C1 segment of cervical spinal cord (tissue), 14 donors: ENCODE measurements around the gene AXIN1.

Source experiments
- DNase-seq, 14 donors: peaks; one replicate each; lab custom pipeline; 2025; lab: John Stamatoyannopoulos, UW

The AXIN1 gene

DNA sequence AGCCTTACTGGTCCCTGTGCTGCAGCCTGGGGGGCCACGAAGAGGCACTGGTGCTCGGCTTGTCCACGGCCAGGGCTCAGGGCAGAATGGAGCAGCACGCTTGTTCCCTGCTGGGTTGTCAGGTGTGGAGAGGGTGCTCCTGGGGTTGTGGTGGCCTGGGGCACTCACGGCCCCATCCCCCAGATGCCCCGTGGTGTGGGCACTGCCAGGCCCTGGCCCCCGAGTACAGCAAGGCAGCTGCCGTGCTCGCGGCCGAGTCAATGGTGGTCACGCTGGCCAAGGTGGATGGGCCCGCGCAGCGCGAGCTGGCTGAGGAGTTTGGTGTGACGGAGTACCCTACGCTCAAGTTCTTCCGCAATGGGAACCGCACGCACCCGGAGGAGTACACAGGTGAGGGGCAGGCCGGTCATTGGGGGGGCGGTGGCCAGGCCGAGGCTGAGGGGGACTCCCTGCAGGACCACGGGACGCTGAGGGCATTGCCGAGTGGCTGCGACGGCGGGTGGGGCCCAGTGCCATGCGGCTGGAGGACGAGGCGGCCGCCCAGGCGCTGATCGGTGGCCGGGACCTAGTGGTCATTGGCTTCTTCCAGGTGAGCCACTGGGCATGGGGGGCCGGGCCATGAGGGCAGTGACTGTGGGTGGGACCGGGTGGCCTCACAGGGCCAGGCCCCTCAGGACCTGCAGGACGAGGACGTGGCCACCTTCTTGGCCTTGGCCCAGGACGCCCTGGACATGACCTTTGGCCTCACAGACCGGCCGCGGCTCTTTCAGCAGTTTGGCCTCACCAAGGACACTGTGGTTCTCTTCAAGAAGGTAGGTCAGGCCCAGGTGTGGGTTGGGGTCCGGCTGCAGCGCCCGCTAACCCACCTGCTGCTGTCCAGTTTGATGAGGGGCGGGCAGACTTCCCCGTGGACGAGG lies 68.1 kb downstream of the AXIN1 start:
- DNase-seq, result no peak

- peak in 6 of 14 donors; percentile 3 to 44 (median 14) for DNase-seq
These were observed 69.3 kb downstream of the AXIN1 start, which contains the start of gene PDIA2 for GRCh38 chr16:283033-283805. TSS of gene PDIA2 (plus strand) at chr16:283164. CDS start at chr16:283170, 6 bp downstream.

GRCh38 chr16:282491-282890 lies 70.0 kb downstream of the AXIN1 start:
- no peak for DNase-seq

GRCh38 chr16:281660-282255 lies 70.8 kb downstream of the AXIN1 start:
- no peak for DNase-seq

DNA sequence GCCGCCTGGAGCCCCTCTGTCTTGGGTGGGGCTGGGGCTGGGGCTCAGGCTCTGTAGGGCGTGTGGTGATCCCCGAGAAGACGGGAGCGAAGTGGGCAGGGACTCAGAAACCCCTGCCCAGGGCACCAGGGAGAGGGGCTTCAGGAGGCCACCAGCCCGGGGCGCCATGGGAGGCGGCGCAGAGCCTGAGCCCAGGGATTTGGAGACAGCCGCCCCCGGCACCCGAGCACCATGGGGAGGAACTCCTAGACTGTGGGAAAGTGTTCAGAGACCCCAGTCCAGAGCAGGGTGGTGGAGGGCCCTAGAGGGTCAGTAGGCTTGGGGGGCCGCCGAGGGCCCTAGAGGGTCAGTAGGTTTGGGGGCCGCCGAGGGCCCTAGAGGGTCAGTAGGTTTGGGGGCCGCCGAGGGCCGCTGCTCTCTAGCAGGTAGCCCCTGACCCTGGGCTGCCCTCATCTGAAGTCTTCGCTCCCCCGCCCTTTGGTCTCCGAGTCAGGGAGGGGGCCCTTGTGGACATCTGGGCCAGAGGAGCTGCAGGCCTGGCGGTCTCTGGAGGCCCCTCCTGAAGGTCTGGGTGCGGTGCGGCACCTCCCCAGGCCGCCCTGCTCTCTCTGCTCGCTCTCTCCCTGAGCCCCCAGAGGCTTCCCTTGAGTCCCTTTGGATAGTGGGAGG lies 71.4 kb downstream of the AXIN1 start:
- DNase-seq, result no peak

- no peak for DNase-seq
These were observed 72.0 kb downstream of the AXIN1 start, which contains the start of gene ARHGDIG for GRCh38 chr16:280552-280951. TSS of gene ARHGDIG (plus strand) at chr16:280591. CDS start at chr16:280681, 90 bp downstream.

GRCh38 chr16:280005-280460 lies 72.5 kb downstream of the AXIN1 start:
- DNase-seq, result no peak

GRCh38 chr16:279531-279930 lies 73.0 kb downstream of the AXIN1 start:
- no peak for DNase-seq

GRCh38 chr16:278863-279366 lies 73.6 kb downstream of the AXIN1 start:
- peak in 1 of 14 donors; percentile 84 for DNase-seq

- peak in 1 of 14 donors; percentile 6 for DNase-seq
These were observed 76.0 kb downstream of the AXIN1 start for GRCh38 chr16:276426-277077.

- DNase-seq, result peak in 1 of 14 donors; percentile 23
These were observed 76.7 kb downstream of the AXIN1 start, which contains the start of gene RGS11 for GRCh38 chr16:275786-276232. TSS of gene RGS11 (minus strand) at chr16:275944. CDS start at chr16:275911, 33 bp downstream.

- DNase-seq, result no peak
These were observed 77.4 kb downstream of the AXIN1 start for GRCh38 chr16:275041-275641.

DNA sequence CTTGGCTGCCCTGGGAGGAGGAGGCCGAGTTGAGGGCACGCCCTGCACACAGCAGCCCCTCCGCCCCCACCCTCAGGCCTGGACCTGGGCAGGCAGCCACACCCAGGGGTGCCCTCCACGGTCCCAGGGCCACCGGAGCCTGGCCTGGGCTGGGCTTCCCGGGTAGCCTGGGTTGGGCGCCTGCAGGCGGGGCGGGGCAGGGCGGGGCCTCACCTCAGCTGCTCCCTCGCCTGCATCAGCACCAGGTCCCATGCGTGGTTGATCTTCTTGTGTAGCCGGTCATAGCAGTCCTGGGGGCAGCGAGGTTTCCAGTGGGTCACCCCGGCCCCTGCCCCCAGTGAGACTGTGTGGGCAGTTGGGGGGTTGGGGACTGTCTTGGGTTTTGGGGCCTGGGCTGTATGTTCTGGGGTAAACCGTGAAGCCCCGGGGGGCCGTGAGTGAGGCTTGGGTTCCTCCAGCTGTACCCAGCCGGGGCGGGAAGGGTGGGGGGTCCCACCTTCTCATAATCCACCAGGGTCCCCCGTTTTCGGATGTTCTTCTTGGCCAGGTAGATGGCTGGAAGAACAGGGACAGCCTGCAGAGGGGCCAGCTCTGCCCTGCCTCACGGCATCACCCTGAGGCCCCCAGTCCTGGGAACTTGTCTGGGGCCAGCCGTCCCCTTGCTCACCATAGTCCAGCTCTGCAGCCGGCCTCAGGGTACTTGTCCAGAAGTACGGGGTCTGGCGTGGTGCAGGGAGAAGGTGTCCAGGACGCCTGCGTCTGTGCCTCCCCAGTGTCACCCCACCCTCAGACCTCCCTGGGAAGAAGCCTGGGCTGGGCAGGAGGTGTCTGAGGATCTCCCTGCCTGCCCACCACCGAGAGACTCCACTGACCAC lies 78.7 kb downstream of the AXIN1 start:
- DNase-seq, result no peak

- no peak for DNase-seq
These were observed 79.6 kb downstream of the AXIN1 start for GRCh38 chr16:272633-273546.

DNA sequence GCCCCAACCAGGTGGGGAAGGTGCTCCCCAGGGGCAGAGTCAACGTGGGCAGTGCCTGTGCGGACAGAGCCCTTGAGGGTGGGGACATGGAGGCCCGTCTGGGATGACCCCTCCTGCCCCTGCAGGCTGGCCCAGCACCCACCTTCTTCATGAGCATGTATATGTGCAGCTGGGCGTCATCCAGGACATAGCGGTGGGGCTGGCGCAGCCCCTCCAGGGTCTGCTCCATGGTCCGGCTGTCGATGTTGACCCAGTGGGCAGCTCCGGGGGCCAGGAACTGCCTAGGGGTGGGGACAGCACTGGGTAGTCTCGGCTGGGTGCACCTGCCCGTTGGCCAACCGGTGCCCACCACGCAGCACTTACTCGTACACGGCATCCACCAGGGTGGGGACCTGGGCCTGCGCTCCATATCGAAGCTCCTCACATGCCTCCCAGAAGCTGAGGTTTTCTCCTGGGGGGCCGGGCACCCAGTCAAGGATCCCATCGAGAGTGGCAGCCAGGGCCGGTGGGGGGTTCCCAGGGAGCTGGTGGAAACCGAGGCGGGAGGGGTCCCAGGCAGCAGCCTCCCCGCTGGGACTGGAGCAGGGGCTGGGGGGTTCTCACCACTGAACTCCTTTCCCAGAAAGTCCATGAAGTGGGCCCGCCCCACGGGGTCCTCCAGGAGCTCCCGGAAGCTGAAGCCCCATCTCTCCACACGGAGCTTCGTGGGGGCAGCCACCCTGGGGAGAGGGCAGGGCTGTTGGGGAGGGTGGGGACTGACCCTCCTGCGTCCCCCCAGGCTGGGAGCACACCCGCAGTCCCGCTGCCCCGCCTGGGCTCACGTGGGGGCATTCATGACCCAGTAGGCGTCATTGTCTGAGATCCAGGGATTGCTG lies 81.9 kb downstream of the AXIN1 start:
- no peak for DNase-seq

DNA sequence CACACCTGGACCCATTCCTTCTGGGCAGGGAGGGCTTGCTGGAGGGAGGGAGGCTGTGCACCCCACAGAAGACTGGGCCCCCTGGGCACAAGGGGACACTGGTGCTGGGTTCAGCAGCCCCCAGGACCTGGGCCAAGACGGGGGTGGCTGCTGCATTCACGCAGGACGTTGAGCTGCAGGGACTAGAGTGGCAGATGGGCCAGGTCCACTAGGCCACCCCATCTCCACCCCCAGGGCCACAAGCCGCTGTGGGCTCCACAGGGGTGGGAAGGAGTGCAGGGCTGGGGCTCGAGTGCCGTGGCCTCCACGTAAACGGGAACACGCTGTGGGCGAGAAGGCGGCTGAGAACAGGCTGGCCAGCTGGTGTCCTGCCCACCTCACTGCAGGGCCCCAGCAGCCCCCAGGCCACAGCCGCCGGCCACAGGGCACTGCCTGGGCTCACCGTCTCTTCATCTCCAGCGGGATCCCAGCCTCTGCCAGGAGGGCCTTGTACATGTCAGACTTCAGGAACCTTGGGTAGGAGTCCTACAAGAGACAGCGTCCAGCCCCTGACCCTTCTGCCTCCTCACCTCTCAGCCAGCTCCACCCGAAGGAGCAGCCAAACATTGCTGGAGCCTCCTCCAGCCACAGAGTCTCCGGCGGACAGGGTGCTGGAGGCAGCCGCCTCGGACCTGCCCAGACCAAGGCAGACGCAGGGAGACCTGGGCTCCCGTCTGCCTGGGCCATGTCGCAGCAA lies 83.3 kb downstream of the AXIN1 start:
- no peak for DNase-seq
